Endothelial cell of umbilical vein (primary cell): Measurements from ENCODE around the gene ARMH3.

ENCODE experiments used
- EZH2 ChIP-seq: IDR thresholded peaks from 2 replicates; pipeline ENCODE4 v1.6.1; 2012; ENCODE audit warnings: borderline replicate concordance, low read depth, mild to moderate bottlenecking, moderate library complexity, low read length, inconsistent platforms; ENCODE audit not compliant: severe bottlenecking
- FOS ChIP-seq: IDR thresholded peaks from 2 replicates; pipeline ENCODE4 v1.6.1; 2011; ENCODE audit warnings: mild to moderate bottlenecking, low read length, moderate library complexity, borderline replicate concordance; ENCODE audit not compliant: insufficient read depth
- GATA2 ChIP-seq: IDR thresholded peaks from 2 replicates; pipeline ENCODE4 v1.7.0; 2011; ENCODE audit warnings: low read depth, mild to moderate bottlenecking, moderate library complexity, mixed read lengths, low read length; ENCODE audit not compliant: insufficient read length, insufficient read depth
- JUN ChIP-seq: IDR thresholded peaks from 2 replicates; pipeline ENCODE4 v1.6.1; 2011; ENCODE audit warnings: borderline replicate concordance, low read depth; ENCODE audit not compliant: insufficient read length, insufficient read depth
- MYC ChIP-seq: IDR thresholded peaks from one replicate; pipeline ENCODE4 v1.6.1; 2011; ENCODE audit warnings: mild to moderate bottlenecking, low read depth, low read length
- POLR2A ChIP-seq: IDR thresholded peaks from 2 replicates; pipeline ENCODE4 v1.6.1; 2012; ENCODE audit warnings: low read depth, mild to moderate bottlenecking, control low read depth, low read length
- POLR2AphosphoS5 ChIP-seq: IDR thresholded peaks from 2 replicates; pipeline ENCODE4 v1.6.1; 2012; ENCODE audit warnings: low read depth, mild to moderate bottlenecking, control low read depth, low read length, moderate library complexity; ENCODE audit not compliant: insufficient read depth
- TF ChIP-seq, protein P1 (sequence below), 2 donors: IDR thresholded peaks; 1 replicate in 1 of 2; 2 replicates in 1 of 2; pipeline ENCODE4 v1.5.1; 2011; ENCODE audit warnings: low read length in 2 of 2, mild to moderate bottlenecking in 2 of 2, moderate library complexity in 2 of 2, control low read depth in 1 of 2, inconsistent platforms in 1 of 2, low read depth in 1 of 2; ENCODE audit not compliant: insufficient read depth in 1 of 2; ENCODE audit errors: extremely low read depth in 1 of 2
- TF ChIP-seq, protein P2 (sequence below): IDR thresholded peaks from 2 replicates; pipeline ENCODE4 v1.6.1; 2011; ENCODE audit not compliant: insufficient read depth, insufficient read length

DNA sequence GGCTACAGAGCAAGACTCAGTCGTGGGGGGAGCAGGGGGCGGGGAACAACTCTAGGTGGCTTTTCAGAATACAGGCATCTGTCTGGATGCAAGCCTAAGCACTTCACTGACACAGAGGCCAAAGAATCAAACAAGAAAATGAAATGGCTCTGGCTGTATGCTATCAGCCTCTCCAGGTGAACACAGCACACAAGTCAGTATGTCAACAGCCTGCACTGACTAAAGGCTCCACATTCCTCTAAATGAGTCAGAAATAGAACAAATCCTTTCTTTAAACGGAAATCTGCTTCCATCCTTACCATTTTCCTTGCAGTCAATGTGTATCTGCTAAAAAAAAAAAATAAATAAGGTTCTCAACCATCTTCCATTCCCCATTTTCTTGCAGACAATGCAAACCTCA is 88.3 kb downstream of the ARMH3 start:
- TF ChIP-seq, protein P1, sequence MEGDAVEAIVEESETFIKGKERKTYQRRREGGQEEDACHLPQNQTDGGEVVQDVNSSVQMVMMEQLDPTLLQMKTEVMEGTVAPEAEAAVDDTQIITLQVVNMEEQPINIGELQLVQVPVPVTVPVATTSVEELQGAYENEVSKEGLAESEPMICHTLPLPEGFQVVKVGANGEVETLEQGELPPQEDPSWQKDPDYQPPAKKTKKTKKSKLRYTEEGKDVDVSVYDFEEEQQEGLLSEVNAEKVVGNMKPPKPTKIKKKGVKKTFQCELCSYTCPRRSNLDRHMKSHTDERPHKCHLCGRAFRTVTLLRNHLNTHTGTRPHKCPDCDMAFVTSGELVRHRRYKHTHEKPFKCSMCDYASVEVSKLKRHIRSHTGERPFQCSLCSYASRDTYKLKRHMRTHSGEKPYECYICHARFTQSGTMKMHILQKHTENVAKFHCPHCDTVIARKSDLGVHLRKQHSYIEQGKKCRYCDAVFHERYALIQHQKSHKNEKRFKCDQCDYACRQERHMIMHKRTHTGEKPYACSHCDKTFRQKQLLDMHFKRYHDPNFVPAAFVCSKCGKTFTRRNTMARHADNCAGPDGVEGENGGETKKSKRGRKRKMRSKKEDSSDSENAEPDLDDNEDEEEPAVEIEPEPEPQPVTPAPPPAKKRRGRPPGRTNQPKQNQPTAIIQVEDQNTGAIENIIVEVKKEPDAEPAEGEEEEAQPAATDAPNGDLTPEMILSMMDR (IDR thresholded peaks at IDR 0.05; ENCODE audit: extremely low read depth in 1 of 2, insufficient read depth in 1 of 2, low read depth in 1 of 2, low read length in 2 of 2) = no peak
- TF ChIP-seq POLR2A (no peak), POLR2AphosphoS5 (no peak), EZH2 (no peak), GATA2 (no peak), JUN (no peak), FOS (no peak), MYC (no peak)
- TF ChIP-seq, protein P2, sequence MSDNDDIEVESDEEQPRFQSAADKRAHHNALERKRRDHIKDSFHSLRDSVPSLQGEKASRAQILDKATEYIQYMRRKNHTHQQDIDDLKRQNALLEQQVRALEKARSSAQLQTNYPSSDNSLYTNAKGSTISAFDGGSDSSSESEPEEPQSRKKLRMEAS = no peak
